Measurements from ENCODE around the gene VWA2.

Gene VWA2

DNA sequence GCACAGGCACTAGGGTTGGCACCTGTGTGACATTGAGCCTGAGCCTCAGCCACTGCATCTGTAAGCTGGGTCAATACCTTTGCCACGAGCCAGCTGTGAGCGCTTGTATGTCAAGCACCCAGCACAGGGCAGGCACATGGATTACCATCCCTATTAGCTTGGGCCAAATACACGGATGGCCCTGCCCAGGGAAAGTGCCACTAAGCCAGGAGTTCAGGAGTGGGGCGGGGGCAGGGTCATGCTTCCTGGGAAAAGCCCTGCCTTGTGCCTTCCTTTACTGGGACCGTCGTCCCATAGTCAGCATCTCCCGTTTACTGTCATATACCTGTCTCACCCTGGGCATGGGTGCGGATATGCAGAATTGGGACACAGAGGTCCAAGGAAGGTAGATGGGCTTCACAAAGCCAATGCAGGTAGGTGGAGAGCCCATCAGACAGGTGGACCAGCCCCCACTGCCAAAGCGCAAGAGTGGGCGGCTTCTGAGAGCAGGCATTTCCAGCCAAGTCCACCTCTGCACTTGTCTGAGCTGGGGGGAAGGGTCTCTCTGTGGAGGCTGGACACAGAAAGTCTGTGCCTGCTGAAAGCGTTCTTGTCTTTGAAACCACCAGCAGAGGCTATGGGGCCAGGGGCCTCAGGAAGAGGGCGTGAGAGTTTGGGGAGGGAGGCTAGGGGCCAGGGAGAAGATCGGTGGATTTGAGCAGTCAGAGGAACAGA lies 72.6 kb downstream of the VWA2 start:
- in situ Hi-C loops (cut with MboI; ENCODE audit: low sequenced_read_pairs, unreplicated experiment): no loop called here
- TF ChIP-seq, protein P1, sequence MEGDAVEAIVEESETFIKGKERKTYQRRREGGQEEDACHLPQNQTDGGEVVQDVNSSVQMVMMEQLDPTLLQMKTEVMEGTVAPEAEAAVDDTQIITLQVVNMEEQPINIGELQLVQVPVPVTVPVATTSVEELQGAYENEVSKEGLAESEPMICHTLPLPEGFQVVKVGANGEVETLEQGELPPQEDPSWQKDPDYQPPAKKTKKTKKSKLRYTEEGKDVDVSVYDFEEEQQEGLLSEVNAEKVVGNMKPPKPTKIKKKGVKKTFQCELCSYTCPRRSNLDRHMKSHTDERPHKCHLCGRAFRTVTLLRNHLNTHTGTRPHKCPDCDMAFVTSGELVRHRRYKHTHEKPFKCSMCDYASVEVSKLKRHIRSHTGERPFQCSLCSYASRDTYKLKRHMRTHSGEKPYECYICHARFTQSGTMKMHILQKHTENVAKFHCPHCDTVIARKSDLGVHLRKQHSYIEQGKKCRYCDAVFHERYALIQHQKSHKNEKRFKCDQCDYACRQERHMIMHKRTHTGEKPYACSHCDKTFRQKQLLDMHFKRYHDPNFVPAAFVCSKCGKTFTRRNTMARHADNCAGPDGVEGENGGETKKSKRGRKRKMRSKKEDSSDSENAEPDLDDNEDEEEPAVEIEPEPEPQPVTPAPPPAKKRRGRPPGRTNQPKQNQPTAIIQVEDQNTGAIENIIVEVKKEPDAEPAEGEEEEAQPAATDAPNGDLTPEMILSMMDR (IDR thresholded peaks at IDR 0.05; ENCODE audit: borderline replicate concordance, control extremely low read depth, extremely low read depth, insufficient read depth, missing control alignments): no peak
- DNase-seq (ENCODE audit: low spot score): no peak

GRCh38 chr10:114313139-114313538 lies 74.1 kb downstream of the VWA2 start:
- in situ Hi-C loops (cut with MboI; ENCODE audit: low sequenced_read_pairs, unreplicated experiment): no loop called here
- DNase-seq (ENCODE audit: low spot score): no peak
- TF ChIP-seq, protein P1 (IDR thresholded peaks at IDR 0.05; ENCODE audit: borderline replicate concordance, control extremely low read depth, extremely low read depth, insufficient read depth, missing control alignments): no peak

- TF ChIP-seq, protein P1 (IDR thresholded peaks at IDR 0.05; ENCODE audit: borderline replicate concordance, control extremely low read depth, extremely low read depth, insufficient read depth, missing control alignments): no peak
- no peak for DNase-seq (ENCODE audit: low spot score)
- in situ Hi-C loops (cut with MboI; ENCODE audit: low sequenced_read_pairs, unreplicated experiment): no loop called here
Measured at GRCh38 chr10:114313866-114314265, 74.8 kb downstream of the VWA2 start.

DNA sequence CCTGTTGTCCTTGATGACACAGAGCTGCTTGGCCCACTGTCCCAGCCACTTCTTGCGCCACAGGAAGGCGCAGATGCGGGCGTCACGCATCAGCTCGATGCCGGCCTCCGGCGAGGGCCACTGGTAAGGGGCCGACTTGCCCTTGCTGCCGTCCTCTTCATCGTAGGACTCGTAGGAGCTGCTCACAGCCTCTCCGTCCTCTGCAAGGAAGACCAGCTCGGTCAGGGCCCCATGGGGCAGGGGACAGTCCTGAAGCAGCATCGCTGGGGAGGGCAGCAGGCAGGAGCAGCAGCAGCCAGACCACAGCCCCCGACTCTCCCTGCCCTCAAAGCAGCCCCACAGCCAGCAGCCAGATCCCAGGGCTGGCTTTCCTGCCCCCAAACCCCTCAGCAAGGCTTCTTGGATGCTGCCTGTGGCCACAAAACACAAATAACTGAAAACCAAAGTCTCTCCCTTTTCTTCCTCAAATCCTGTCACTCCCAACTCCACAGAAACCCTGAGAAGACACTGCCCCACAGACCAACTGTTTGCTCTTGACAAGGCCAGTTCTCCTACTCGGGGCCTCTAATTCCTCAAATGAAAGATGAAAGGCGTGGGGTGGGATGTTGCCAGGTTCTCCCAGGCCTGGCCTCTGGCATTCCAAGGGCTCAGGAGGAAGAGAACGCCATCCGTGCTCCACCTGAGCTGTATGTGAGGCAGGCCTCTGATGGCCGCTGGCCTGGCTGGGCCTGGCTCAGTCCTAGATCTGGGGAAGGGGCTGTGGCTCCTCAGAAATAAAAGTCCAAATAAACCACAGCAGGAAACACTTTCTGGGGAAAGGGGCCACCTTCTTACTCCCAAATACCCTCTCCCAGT lies 76.7 kb downstream of the VWA2 start:
- no peak for DNase-seq (ENCODE audit: low spot score)
- TF ChIP-seq, protein P1 (IDR thresholded peaks at IDR 0.05; ENCODE audit: borderline replicate concordance, control extremely low read depth, extremely low read depth, insufficient read depth, missing control alignments): no peak
- in situ Hi-C loops (cut with MboI; ENCODE audit: low sequenced_read_pairs, unreplicated experiment): no loop called here

GRCh38 chr10:114316744-114317143 lies 77.7 kb downstream of the VWA2 start:
- TF ChIP-seq, protein P1 (IDR thresholded peaks at IDR 0.05; ENCODE audit: borderline replicate concordance, control extremely low read depth, extremely low read depth, insufficient read depth, missing control alignments): no peak
- in situ Hi-C loops (cut with MboI; ENCODE audit: low sequenced_read_pairs, unreplicated experiment): no loop called here
- no peak for DNase-seq (ENCODE audit: low spot score)

- TF ChIP-seq, protein P1 (IDR thresholded peaks at IDR 0.05; ENCODE audit: borderline replicate concordance, control extremely low read depth, extremely low read depth, insufficient read depth, missing control alignments): no peak
- DNase-seq (ENCODE audit: low spot score): no peak
- in situ Hi-C loops (cut with MboI; ENCODE audit: low sequenced_read_pairs, unreplicated experiment): no loop called here
Measured at GRCh38 chr10:114319406-114320248, 80.6 kb downstream of the VWA2 start.

Data from GM13976 (cell line).